Stimulated activated CD4-positive, alpha-beta T cell treated with anti-CD3 and anti-CD28 coated beads, TNF-alpha, amount 100 ng/mL, for 4 hours (primary cell): ENCODE results near the gene AQP4.

ENCODE experiments used
- DNase-seq, 3 experiments: peaks; one replicate each; pipeline ENCODE4 v3.0.0-alpha.2; 2020; ENCODE audit warnings: low read depth in 3 of 3

AQP4 gene

GRCh38 chr18:26840965-26841364 lies 24.5 kb downstream of the AQP4 start:
- DNase-seq = no peak

GRCh38 chr18:26839609-26840008 lies 25.9 kb downstream of the AQP4 start:
- DNase-seq = no peak

- DNase-seq = no peak
These were observed 33.2 kb downstream of the AQP4 start for GRCh38 chr18:26832302-26832701.

- DNase-seq = no peak
These were observed 37.9 kb downstream of the AQP4 start for GRCh38 chr18:26827581-26827980.

- DNase-seq = no peak
These were observed 38.8 kb downstream of the AQP4 start for GRCh38 chr18:26826656-26827235.

GRCh38 chr18:26821181-26821580 lies 44.3 kb downstream of the AQP4 start:
- no peak for DNase-seq

- DNase-seq = no peak
These were observed 46.5 kb downstream of the AQP4 start for GRCh38 chr18:26819046-26819445.

- DNase-seq = no peak
These were observed 47.0 kb downstream of the AQP4 start for GRCh38 chr18:26818461-26818860.

GRCh38 chr18:26813043-26813442 lies 52.5 kb downstream of the AQP4 start:
- DNase-seq = no peak

GRCh38 chr18:26812462-26812861 lies 53.0 kb downstream of the AQP4 start:
- no peak for DNase-seq

- no peak for DNase-seq
These were observed 56.2 kb downstream of the AQP4 start for GRCh38 chr18:26809346-26809745.

GRCh38 chr18:26806224-26806623 lies 59.3 kb downstream of the AQP4 start:
- no peak for DNase-seq

GRCh38 chr18:26804519-26804918 lies 61.0 kb downstream of the AQP4 start:
- no peak for DNase-seq

- DNase-seq = no peak
These were observed 61.9 kb downstream of the AQP4 start for GRCh38 chr18:26803643-26804042.

- DNase-seq = no peak
These were observed 62.9 kb downstream of the AQP4 start for GRCh38 chr18:26802330-26803200.
